ENCODE results near the gene GNG3.

GNG3 gene

GRCh38 chr11:62705880-62706849, 1.3 kb upstream of the GNG3 start:
- TF ChIP-seq CTCF (IDR thresholded peaks at IDR 0.05; ENCODE audit: low read depth, low read length): no peak
- peak overlapping the region; percentile 73 for H3K4me3 ChIP-seq (ENCODE audit: low read depth, low read length)

GRCh38 chr11:62706850-62707247, 627 bp upstream of the GNG3 start:
- H3K4me3 ChIP-seq (ENCODE audit: low read depth, low read length): no peak overlapping the region
- no peak for TF ChIP-seq CTCF (IDR thresholded peaks at IDR 0.05; ENCODE audit: low read depth, low read length)

GRCh38 chr11:62708392-62708791, 916 bp downstream of the GNG3 start:
- TF ChIP-seq CTCF (IDR thresholded peaks at IDR 0.05; ENCODE audit: low read depth, low read length): no peak
- peak overlapping the region; percentile 60; the same call in 1 of the 2 replicates for H3K4me3 ChIP-seq (ENCODE audit: low read depth, low read length)

- peak overlapping the region; percentile 60 for H3K4me3 ChIP-seq (ENCODE audit: low read depth, low read length)
These were observed 1.3 kb downstream of the GNG3 start for GRCh38 chr11:62708793-62709192.

GRCh38 chr11:62709247-62710000, 1.9 kb downstream of the GNG3 start:
- TF ChIP-seq CTCF (IDR thresholded peaks at IDR 0.05; ENCODE audit: low read depth, low read length): no peak
- peak overlapping the region; percentile 60 for H3K4me3 ChIP-seq (ENCODE audit: low read depth, low read length)

More at GRCh38 chr11:62708793-62709192, 1.3 kb downstream of the GNG3 start:
- TF ChIP-seq CTCF (IDR thresholded peaks at IDR 0.05; ENCODE audit: low read depth, low read length): no peak

- no peak for TF ChIP-seq CTCF (IDR thresholded peaks at IDR 0.05; ENCODE audit: low read depth, low read length)
- peak overlapping the region; percentile 60 for H3K4me3 ChIP-seq (ENCODE audit: low read depth, low read length)
These were observed 2.5 kb downstream of the GNG3 start for GRCh38 chr11:62710001-62710345.

All from WI38 (cell line).